H1 (cell line): ENCODE data around the gene ABCC9. TPM values are rescaled to one million over a fixed set of nuclear protein-coding genes. Genes with fewer than 3 reads are reported as not detected.

ENCODE experiments used
- CTCF ChIA-PET: fragments of 300-600 bp; sonication (Branson Sonifier 250); formaldehyde crosslinking; loops from one replicate; lab custom pipeline; 2021; ENCODE audit not compliant: partially characterized antibody; lab: Charles Lee
- POLR2A ChIA-PET: fragments of 300-600 bp; sonication (Branson Sonifier 250); formaldehyde crosslinking; loops from one replicate; lab custom pipeline; 2021; ENCODE audit warnings: inconsistent platforms; ENCODE audit not compliant: partially characterized antibody; lab: Charles Lee
- DNase-seq, 2 experiments: peaks; one replicate each; pipeline versions ENCODE4 v3.0.0 to v3.0.0-alpha.2; 2010 to 2022; ENCODE audit warnings: low spot score in 2 of 2, low read depth in 1 of 2, mixed read lengths in 1 of 2
- FAIRE-seq: peaks from 2 replicates; lab custom pipeline; 2011; peaks lifted over from hg19 to GRCh38; lab: Jason Lieb, UNC
- H2AFZ ChIP-seq: 2 replicates; pipeline ENCODE4 v1.8.1; 2012; ENCODE audit warnings: low read length, inconsistent platforms
- H2AK5ac ChIP-seq: 2 replicates; pipeline ENCODE4 v1.6.1; 2013; ENCODE audit warnings: low read depth, low read length
- H2BK120ac ChIP-seq: replicated peaks from 2 replicates; pipeline ENCODE3; 2013; ENCODE audit warnings: low read depth, low read length, inconsistent platforms
- H2BK12ac ChIP-seq: 2 replicates; pipeline ENCODE4 v1.6.1; 2013; ENCODE audit warnings: low read depth, low read length
- H2BK15ac ChIP-seq: 2 replicates; pipeline ENCODE4 v1.6.1; 2013; ENCODE audit warnings: low read length
- H2BK20ac ChIP-seq: 2 replicates; pipeline ENCODE4 v1.6.1; 2013; ENCODE audit warnings: low read length
- H2BK5ac ChIP-seq: 2 replicates; pipeline ENCODE4 v1.6.1; 2013; ENCODE audit warnings: low read depth, low read length
- H3K14ac ChIP-seq: 2 replicates; pipeline ENCODE4 v1.6.1; 2013; ENCODE audit warnings: inconsistent platforms; ENCODE audit not compliant: insufficient read length
- H3K18ac ChIP-seq: 2 replicates; pipeline ENCODE4 v1.6.1; 2013; ENCODE audit warnings: low read length; ENCODE audit errors: extremely low read depth
- H3K23ac ChIP-seq: 2 replicates; pipeline ENCODE4 v1.6.1; 2013; ENCODE audit warnings: inconsistent platforms; ENCODE audit not compliant: insufficient read length
- H3K23me2 ChIP-seq: 2 replicates; pipeline ENCODE4 v1.6.1; 2013; ENCODE audit warnings: low read depth, low read length
- H3K27ac ChIP-seq: 2 replicates; pipeline ENCODE4 v1.6.1; 2011; ENCODE audit warnings: low read depth, low read length, inconsistent platforms
- H3K27me3 ChIP-seq, 4 experiments: replicated peaks in 1 of 4; 1 replicate in 1 of 4; 2 replicates in 3 of 4; pipeline versions ENCODE4 v1.6.1 to v1.8.1; 2011 to 2013; ENCODE audit warnings: low read length in 3 of 4, mild to moderate bottlenecking in 3 of 4, inconsistent platforms in 2 of 4, mixed read lengths in 2 of 4, moderate library complexity in 1 of 4; ENCODE audit not compliant: control insufficient read depth in 3 of 4, insufficient read depth in 3 of 4; ENCODE audit errors: extremely low read depth in 1 of 4
- H3K36me3 ChIP-seq, 4 experiments: 2 replicates each; pipeline versions ENCODE4 v1.6.1 to v1.8.1; 2011 to 2013; ENCODE audit warnings: mild to moderate bottlenecking in 4 of 4, low read length in 3 of 4, moderate library complexity in 2 of 4, control low read depth in 1 of 4, inconsistent platforms in 1 of 4; ENCODE audit not compliant: insufficient read depth in 4 of 4, control insufficient read depth in 2 of 4
- H3K4ac ChIP-seq: replicated peaks from 2 replicates; pipeline ENCODE3; 2013; ENCODE audit warnings: low read length, low read depth, mixed read lengths, inconsistent platforms; ENCODE audit not compliant: insufficient read length
- H3K4me1 ChIP-seq, 4 experiments: replicated peaks in 1 of 4; 1 replicate in 1 of 4; 2 replicates in 3 of 4; pipeline versions ENCODE4 v1.6.1 to v1.8.1; 2011 to 2013; ENCODE audit warnings: low read length in 3 of 4, inconsistent platforms in 2 of 4, mixed read lengths in 1 of 4; ENCODE audit not compliant: insufficient read depth in 4 of 4, control insufficient read depth in 3 of 4
- H3K4me2 ChIP-seq, 2 experiments: 2 replicates each; pipeline versions ENCODE4 v1.6.1 to v1.8.1; 2011 to 2013; ENCODE audit warnings: low read depth in 2 of 2, low read length in 2 of 2, control low read depth in 1 of 2, inconsistent platforms in 1 of 2, mild to moderate bottlenecking in 1 of 2; ENCODE audit not compliant: insufficient read depth in 1 of 2
- H3K4me3 ChIP-seq, 4 experiments: fragments of 200-600, 300-600 bp in 1 of 4; sonication (generic), shearing (Covaris generic), sonication (Bioruptor Twin) in 1 of 4; 2 replicates each; pipeline versions ENCODE4 v1.5.1 to v1.8.1; 2011 to 2016; ENCODE audit warnings: low read length in 4 of 4, low read depth in 3 of 4, control low read depth in 2 of 4, inconsistent platforms in 2 of 4, mild to moderate bottlenecking in 2 of 4, mixed read lengths in 1 of 4, moderate library complexity in 1 of 4; ENCODE audit not compliant: insufficient read depth in 2 of 4; ENCODE audit errors: extremely low read depth in 1 of 4
- H3K56ac ChIP-seq: replicated peaks from 2 replicates; pipeline ENCODE3; 2013; ENCODE audit warnings: low read depth, mild to moderate bottlenecking, mixed read lengths, low read length, inconsistent platforms; ENCODE audit not compliant: insufficient read length
- H3K79me1 ChIP-seq: 2 replicates; pipeline ENCODE4 v1.6.1; 2013; ENCODE audit warnings: low read depth, low read length, control low read depth
- H3K79me2 ChIP-seq, 2 experiments: 2 replicates each; pipeline versions ENCODE4 v1.6.1 to v1.8.1; 2012 to 2013; ENCODE audit warnings: low read length in 2 of 2, mild to moderate bottlenecking in 2 of 2, inconsistent platforms in 1 of 2; ENCODE audit not compliant: insufficient read depth in 2 of 2, control insufficient read depth in 1 of 2
- H3K9ac ChIP-seq, 4 experiments: replicated peaks in 1 of 4; 1 replicate in 1 of 4; 2 replicates in 3 of 4; pipeline versions ENCODE4 v1.6.1 to v1.8.1; 2011 to 2013; ENCODE audit warnings: low read depth in 3 of 4, low read length in 3 of 4, control low read depth in 2 of 4, mild to moderate bottlenecking in 2 of 4, moderate library complexity in 2 of 4, inconsistent platforms in 1 of 4; ENCODE audit errors: extremely low read depth in 1 of 4
- H3K9me3 ChIP-seq, 2 experiments: 2 replicates each; pipeline versions ENCODE4 v1.6.1 to v1.8.1; 2012 to 2013; ENCODE audit warnings: mild to moderate bottlenecking in 2 of 2, moderate library complexity in 2 of 2, control low read depth in 1 of 2, inconsistent platforms in 1 of 2, low read depth in 1 of 2, low read length in 1 of 2, mixed read lengths in 1 of 2; ENCODE audit not compliant: insufficient read depth in 2 of 2
- H4K20me1 ChIP-seq, 2 experiments: replicated peaks in 1 of 2; 2 replicates each; pipeline versions ENCODE3 to v1.8.1; 2011 to 2013; ENCODE audit warnings: inconsistent platforms in 2 of 2, low read length in 2 of 2, mild to moderate bottlenecking in 1 of 2; ENCODE audit not compliant: insufficient read depth in 2 of 2, control insufficient read depth in 1 of 2
- H4K5ac ChIP-seq: 2 replicates; pipeline ENCODE4 v1.6.1; 2013; ENCODE audit warnings: low read length, low read depth, mixed read lengths, inconsistent platforms; ENCODE audit not compliant: insufficient read length
- H4K8ac ChIP-seq: 2 replicates; pipeline ENCODE4 v1.8.0; 2013; ENCODE audit warnings: mild to moderate bottlenecking, moderate library complexity, low read length, inconsistent platforms; ENCODE audit not compliant: insufficient read depth; ENCODE audit errors: extremely low read depth
- H4K91ac ChIP-seq: replicated peaks from 2 replicates; pipeline ENCODE3; 2013; ENCODE audit warnings: low read length, mixed read lengths, inconsistent platforms; ENCODE audit not compliant: insufficient read length
- CREB1 ChIP-seq: IDR thresholded peaks from 2 replicates; pipeline ENCODE4 v1.6.1; 2012; ENCODE audit warnings: inconsistent platforms
- WGBS, 2 experiments: shearing (Covaris generic) in 1 of 2; methylation state at CpG; one replicate each; pipeline versions ENCODE4 v1.1.6 to v1.1.7; 2013 to 2015; ENCODE audit warnings: low lambda C conversion rate in 2 of 2, mixed read lengths in 2 of 2, inconsistent platforms in 1 of 2, low coverage in 1 of 2, missing lambda C conversion rate in 1 of 2; ENCODE audit not compliant: insufficient replicate concordance in 2 of 2, insufficient coverage in 1 of 2, insufficient read length in 1 of 2; ENCODE audit errors: extremely low coverage in 1 of 2, missing lambda C conversion rate in 1 of 2; 5-methylcytosine and 5-hydroxymethylcytosine counted together
- polyA plus RNA-seq, 7 experiments: library from polyadenylated mRNA; depleted of rRNA in 3 of 7; stranded (reverse) in 5 of 7; unstranded in 2 of 7; fragments of >200 nt in 5 of 7; fragments of 200-250 nt in 2 of 7; gene quantifications; 1 replicate in 5 of 7; 2 replicates in 1 of 7; 4 replicates in 1 of 7; pipeline versions ENCODE4 v1.2.1 to v1.2.3, GENCODE V29; 2011 to 2013; ENCODE audit warnings: missing spikeins in 2 of 7, mixed read lengths in 2 of 7
- total RNA-seq: library from RNA; stranded (reverse); fragmentation: NEBNext Ultra II Directional; extraction: Animal tissue kit (Norgen Biotek cat#: 25700); gene quantifications from 2 replicates; pipeline ENCODE4 v1.2.1, GENCODE V29; 2021

ABCC9 gene
- total and polyA plus RNA-seq, 2 of the 8 experiments (the other 6 are each of a cell fraction or from before 2014, with no cell fraction given): under 0.01 TPM; not detected in 1

DNA sequence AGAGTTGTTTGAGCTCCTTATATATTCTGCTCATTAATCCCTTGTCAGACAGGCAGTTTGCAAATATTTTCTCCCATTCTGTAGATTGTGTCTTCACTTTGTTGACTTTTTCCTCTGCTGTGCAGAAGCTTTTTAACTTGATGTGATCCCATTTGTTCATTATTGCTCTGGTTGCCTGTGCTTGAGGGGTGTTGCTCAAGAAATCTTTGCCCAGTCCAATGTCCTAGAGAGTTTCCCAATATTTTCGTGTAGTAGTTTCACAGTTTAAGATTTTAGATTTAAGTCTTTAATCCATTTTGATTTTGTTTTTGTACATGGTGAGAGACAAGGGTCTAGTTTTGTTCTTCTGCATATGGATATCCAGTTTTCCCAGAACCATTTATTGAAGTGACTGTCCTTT is 19.8 kb downstream of the ABCC9 start:
- H2BK5ac ChIP-seq: no peak overlapping the region
- DNase-seq (no peak), FAIRE-seq (no peak)
- 96% methylated on average over 1 of the region's 1 CpG; no CpG with 5 or more reads in 1 of the 2 experiments for WGBS, 2 experiments
- H2BK15ac ChIP-seq: no peak overlapping the region
- no peaks in the 10 kb centered on the region for H3K23me2 ChIP-seq
- no peaks in the 10 kb centered on the region for H4K20me1 ChIP-seq
- no peak overlapping the region for H4K91ac ChIP-seq
- H3K4me3 ChIP-seq: no peak overlapping the region
- no peak overlapping the region for H2BK120ac ChIP-seq
- H3K27me3 ChIP-seq: no peaks in the 10 kb centered on the region
- no peaks in the 10 kb centered on the region for H3K79me1 ChIP-seq
- no peak overlapping the region for H2BK20ac ChIP-seq
- H4K8ac ChIP-seq: no peak overlapping the region
- no peak overlapping the region for H3K14ac ChIP-seq
- H3K4me2 ChIP-seq: no peak overlapping the region
- H3K18ac ChIP-seq: no peak overlapping the region
- CTCF ChIA-PET: interaction anchor here (0.8 to 1.0 kb wide), 2 partner anchors 68 to 185 kb away, joined by 3 to 4 read pairs; no protein-coding TSS in a partner anchor
- no peaks in the 10 kb centered on the region for H3K79me2 ChIP-seq
- no peak overlapping the region for H3K27ac ChIP-seq
- H3K9ac ChIP-seq: no peak overlapping the region
- POLR2A ChIA-PET: interaction anchor here (1.1 kb wide), 1 partner anchor 64 kb away, joined by 3 read pairs; no protein-coding TSS in a partner anchor
- H3K9me3 ChIP-seq: no peaks in the 10 kb centered on the region
- H3K23ac ChIP-seq: no peak overlapping the region
- H3K36me3 ChIP-seq: no peaks in the 10 kb centered on the region
- no peak overlapping the region for H2AFZ ChIP-seq
- no peak overlapping the region for H2BK12ac ChIP-seq
- H2AK5ac ChIP-seq: no peak overlapping the region
- H3K4me1 ChIP-seq: no peaks in the 10 kb centered on the region
- no peak overlapping the region for H4K5ac ChIP-seq
- no peak for TF ChIP-seq CREB1
- TF ChIP-seq, all 59 proteins: peak for 0
- H3K56ac ChIP-seq: no peak overlapping the region
- H3K4ac ChIP-seq: no peak overlapping the region
